PC-9 (cell line): Measurements from ENCODE around the gene GGTLC2. TPM values are rescaled to one million over a fixed set of nuclear protein-coding genes. Genes with fewer than 3 reads are reported as not detected.
"Not testable (repeated sequence)": the region's sequence is repeated elsewhere in the genome, so short reads cannot be mapped to it uniquely, and the experiment has no call there.

Experiments
- BruUV-seq: library from RNA; stranded (reverse); fragments of 400-500 nt; replicated peaks from 2 replicates; lab custom pipeline; 2021; lab: Mats Ljungman, UMichigan
- CTCF ChIA-PET: fragments of 300-600 bp; sonication (Branson Sonifier 250); formaldehyde crosslinking; loops from one replicate; lab custom pipeline; 2022; ENCODE audit warnings: antibody characterized with exemption; lab: Charles Lee
- POLR2A ChIA-PET: fragments of 300-600 bp; sonication (Branson Sonifier 250); formaldehyde crosslinking; loops from one replicate; lab custom pipeline; 2022; ENCODE audit warnings: antibody characterized with exemption; ENCODE audit not compliant: unreplicated experiment; lab: Charles Lee
- DNase-seq, 2 experiments: peaks; one replicate each; pipeline versions ENCODE4 v3.0.0 to v3.0.0-alpha.2; 2015 to 2022; ENCODE audit warnings: mixed read lengths in 1 of 2
- H2AFZ ChIP-seq: fragments of 200-600 bp; sonication (generic); 2 replicates; pipeline ENCODE4 v1.8.1; 2017; ENCODE audit warnings: antibody characterized with exemption
- H3F3A ChIP-seq: fragments of 200-600 bp; sonication (generic); 2 replicates; pipeline ENCODE4 v1.8.1; 2017; ENCODE audit warnings: antibody characterized with exemption, mild to moderate bottlenecking, low read depth; ENCODE audit not compliant: insufficient read depth
- H3K27ac ChIP-seq: fragments of 200-600 bp; sonication (generic); 2 replicates; pipeline ENCODE4 v1.6.1; 2016; ENCODE audit warnings: mixed run types
- H3K27me3 ChIP-seq: fragments of 200-600 bp; sonication (generic); 2 replicates; pipeline ENCODE4 v1.6.1; 2016; ENCODE audit warnings: low read depth, mixed run types; ENCODE audit not compliant: insufficient read depth
- H3K36me3 ChIP-seq: fragments of 200-600 bp; sonication (generic); 2 replicates; pipeline ENCODE4 v1.6.1; 2016; ENCODE audit warnings: low read depth, mixed run types
- H3K4me1 ChIP-seq: fragments of 200-600 bp; sonication (generic); replicated peaks from 2 replicates; pipeline ENCODE4 v1.6.1; 2016; ENCODE audit warnings: mixed run types; ENCODE audit not compliant: insufficient read depth
- H3K4me2 ChIP-seq: fragments of 200-600 bp; sonication (generic); 2 replicates; pipeline ENCODE4 v1.6.1; 2017; ENCODE audit warnings: mixed run types
- H3K4me3 ChIP-seq: fragments of 200-600 bp; sonication (generic); 2 replicates; pipeline ENCODE4 v1.6.1; 2016; ENCODE audit warnings: mixed run types
- H3K79me2 ChIP-seq: fragments of 200-600 bp; sonication (generic); 2 replicates; pipeline ENCODE4 v1.6.1; 2017; ENCODE audit warnings: low read depth, mixed run types
- H3K9me2 ChIP-seq: fragments of 200-600 bp; sonication (generic); 2 replicates; pipeline ENCODE4 v1.8.1; 2017; ENCODE audit warnings: mild to moderate bottlenecking; ENCODE audit not compliant: insufficient read depth
- H3K9me3 ChIP-seq: fragments of 200-600 bp; sonication (generic); 2 replicates; pipeline ENCODE4 v1.8.1; 2016; ENCODE audit warnings: low read depth; ENCODE audit not compliant: insufficient read depth
- H4K20me1 ChIP-seq: fragments of 200-600 bp; sonication (generic); 2 replicates; pipeline ENCODE4 v1.8.1; 2017; ENCODE audit not compliant: insufficient read depth
- EZH2 ChIP-seq: fragments of 200-600 bp; sonication (generic); IDR thresholded peaks from 2 replicates; pipeline ENCODE4 v1.8.0; 2017; ENCODE audit warnings: antibody characterized with exemption, low read depth
- intact Hi-C: fragments of 100-400 bp; cut with micrococcal nuclease; formaldehyde crosslinking; loops from one replicate; pipeline ENCODE4 v1.10.0; 2022; ENCODE audit not compliant: unreplicated experiment
- total RNA-seq: library from RNA; stranded (reverse); gene quantifications from 2 replicates; pipeline ENCODE4 v1.2.3, GENCODE V29; 2021
- TF ChIP-seq, protein P1 (sequence below): fragments of 200-600 bp; sonication (generic); conservative IDR thresholded peaks from 2 replicates; pipeline ENCODE4 v1.6.1; 2017; ENCODE audit warnings: mixed run types, antibody characterized with exemption, mild to moderate bottlenecking, moderate library complexity

GGTLC2 gene
- total RNA-seq, 1 experiment from 2014 or later = not detected

DNA sequence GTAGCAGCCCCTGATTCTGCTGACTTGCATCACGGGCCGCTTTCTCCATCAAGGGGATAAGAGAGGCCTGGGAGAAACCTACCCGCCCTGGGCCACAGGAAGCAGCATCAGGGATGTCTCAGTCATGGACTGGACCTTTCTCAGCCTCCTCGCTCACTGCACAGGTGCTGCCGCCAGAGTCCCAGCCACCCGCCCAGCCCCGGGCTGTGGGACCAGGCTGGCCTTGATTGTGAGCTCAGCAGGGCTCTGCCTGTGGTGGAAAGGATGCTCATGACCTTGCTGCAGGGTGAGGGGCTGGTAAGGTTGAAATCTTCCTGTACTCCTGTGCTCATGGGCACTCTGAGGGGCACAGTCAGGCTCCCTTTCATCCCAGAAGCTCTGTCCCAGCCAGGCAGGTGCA, 26.0 kb upstream of the GGTLC2 start:
- no TSS peak for BruUV-seq
- Histone ChIP-seq H3K4me2 (no peak overlapping the region), H3K9me3 (no peaks in the 10 kb centered on the region), H3K79me2 (no peaks in the 10 kb centered on the region), H3F3A (no peaks in the 10 kb centered on the region), H3K4me3 (no peak overlapping the region), H2AFZ (no peak overlapping the region), H3K27ac (no peak overlapping the region), H4K20me1 (no peaks in the 10 kb centered on the region), H3K9me2 (no peaks in the 10 kb centered on the region), H3K4me1 (no peaks in the 10 kb centered on the region), H3K36me3 (no peaks in the 10 kb centered on the region), H3K27me3 (peaks cover 7% of the 10 kb centered on the region; the same call in 1 of the 2 replicates)
- ChIA-PET CTCF (no interaction called here), POLR2A (no interaction called here)
- no peak for DNase-seq
- TF ChIP-seq, protein P1, sequence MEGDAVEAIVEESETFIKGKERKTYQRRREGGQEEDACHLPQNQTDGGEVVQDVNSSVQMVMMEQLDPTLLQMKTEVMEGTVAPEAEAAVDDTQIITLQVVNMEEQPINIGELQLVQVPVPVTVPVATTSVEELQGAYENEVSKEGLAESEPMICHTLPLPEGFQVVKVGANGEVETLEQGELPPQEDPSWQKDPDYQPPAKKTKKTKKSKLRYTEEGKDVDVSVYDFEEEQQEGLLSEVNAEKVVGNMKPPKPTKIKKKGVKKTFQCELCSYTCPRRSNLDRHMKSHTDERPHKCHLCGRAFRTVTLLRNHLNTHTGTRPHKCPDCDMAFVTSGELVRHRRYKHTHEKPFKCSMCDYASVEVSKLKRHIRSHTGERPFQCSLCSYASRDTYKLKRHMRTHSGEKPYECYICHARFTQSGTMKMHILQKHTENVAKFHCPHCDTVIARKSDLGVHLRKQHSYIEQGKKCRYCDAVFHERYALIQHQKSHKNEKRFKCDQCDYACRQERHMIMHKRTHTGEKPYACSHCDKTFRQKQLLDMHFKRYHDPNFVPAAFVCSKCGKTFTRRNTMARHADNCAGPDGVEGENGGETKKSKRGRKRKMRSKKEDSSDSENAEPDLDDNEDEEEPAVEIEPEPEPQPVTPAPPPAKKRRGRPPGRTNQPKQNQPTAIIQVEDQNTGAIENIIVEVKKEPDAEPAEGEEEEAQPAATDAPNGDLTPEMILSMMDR = no peak
- TF ChIP-seq EZH2 = no peak
- intact Hi-C loops = no loop called here

DNA sequence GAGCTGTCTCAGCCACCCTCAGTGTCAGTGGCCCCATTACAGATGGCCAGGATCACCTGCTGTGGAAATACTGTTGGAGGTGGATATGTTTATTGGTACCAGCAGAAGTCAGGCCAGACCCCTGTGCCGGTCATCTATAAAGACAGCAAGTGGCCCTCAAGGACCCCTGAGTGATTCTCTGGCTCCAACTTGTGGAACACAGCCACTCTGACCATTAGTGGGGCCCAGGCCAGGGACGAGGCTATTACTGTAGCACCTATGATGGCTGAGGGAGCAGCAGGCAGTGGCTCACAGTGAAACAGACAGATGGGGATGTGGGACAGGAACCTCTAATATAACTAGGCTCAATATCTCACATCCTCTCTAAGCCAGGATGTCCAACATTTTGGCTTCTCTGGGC, 25.5 kb upstream of the GGTLC2 start:
- BruUV-seq = no TSS peak
- H3K36me3 ChIP-seq = no peaks in the 10 kb centered on the region
- H3K4me1 ChIP-seq = no peaks in the 10 kb centered on the region
- no peak for DNase-seq
- no peak overlapping the region for H2AFZ ChIP-seq
- H3K4me3 ChIP-seq = no peak overlapping the region
- H3K79me2 ChIP-seq = no peaks in the 10 kb centered on the region
- H3K27me3 ChIP-seq = peaks cover 7% of the 10 kb centered on the region; the same call in 1 of the 2 replicates
- no peaks in the 10 kb centered on the region for H4K20me1 ChIP-seq
- H3F3A ChIP-seq = no peaks in the 10 kb centered on the region
- H3K9me3 ChIP-seq = no peaks in the 10 kb centered on the region
- ChIA-PET CTCF (no interaction called here), POLR2A (no interaction called here)
- H3K27ac ChIP-seq = no peak overlapping the region
- no peak overlapping the region for H3K4me2 ChIP-seq
- intact Hi-C loops = no loop called here
- H3K9me2 ChIP-seq = no peaks in the 10 kb centered on the region
- TF ChIP-seq, protein P1 = no peak
- TF ChIP-seq EZH2 = no peak

DNA sequence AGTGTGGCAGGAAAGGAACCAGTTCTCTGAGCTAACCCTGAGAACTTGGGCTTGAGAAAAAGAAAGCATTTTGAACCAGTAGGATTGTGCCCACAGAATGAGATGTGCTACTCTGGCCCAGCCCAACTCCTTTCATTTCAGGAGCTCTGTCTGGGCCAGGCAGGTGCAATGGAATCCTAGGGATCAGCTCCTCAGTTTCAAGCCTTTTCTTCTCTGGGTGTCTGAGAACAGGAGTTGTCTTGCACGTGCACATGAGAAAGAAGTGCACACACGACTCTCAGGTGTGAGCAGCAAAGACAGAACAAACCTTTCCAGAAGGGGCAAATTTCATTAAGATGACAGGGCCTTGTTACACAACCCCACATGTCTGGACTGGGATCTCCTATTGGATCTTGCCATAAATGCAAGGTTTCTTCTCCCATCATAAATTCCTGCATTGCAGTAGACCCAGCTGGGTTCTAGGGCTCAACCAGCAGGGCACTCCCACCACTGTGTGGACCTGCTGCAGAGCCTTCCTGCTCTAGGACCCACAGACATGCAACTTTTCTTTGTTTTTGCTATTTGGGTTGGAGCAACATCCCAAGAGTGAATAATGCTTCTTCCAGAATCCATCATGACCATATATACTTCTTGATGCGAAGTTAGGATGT, 24.5 kb upstream of the GGTLC2 start:
- ChIA-PET POLR2A (no interaction called here), CTCF (no interaction called here)
- H3K9me3 ChIP-seq = no peaks in the 10 kb centered on the region
- no peaks in the 10 kb centered on the region for H3K9me2 ChIP-seq
- H4K20me1 ChIP-seq = no peaks in the 10 kb centered on the region
- no peaks in the 10 kb centered on the region for H3K4me1 ChIP-seq
- no peak overlapping the region for H3K4me3 ChIP-seq
- TF ChIP-seq, protein P1 = no peak
- TF ChIP-seq EZH2 = no peak
- no TSS peak for BruUV-seq
- no peaks in the 10 kb centered on the region for H3F3A ChIP-seq
- no peak overlapping the region for H3K27ac ChIP-seq
- H2AFZ ChIP-seq = no peak overlapping the region
- no peak for DNase-seq
- peaks cover 5% of the 10 kb centered on the region; the same call in 1 of the 2 replicates for H3K27me3 ChIP-seq
- H3K79me2 ChIP-seq = no peaks in the 10 kb centered on the region
- intact Hi-C loops = no loop called here
- no peak overlapping the region for H3K4me2 ChIP-seq
- no peaks in the 10 kb centered on the region for H3K36me3 ChIP-seq

DNA sequence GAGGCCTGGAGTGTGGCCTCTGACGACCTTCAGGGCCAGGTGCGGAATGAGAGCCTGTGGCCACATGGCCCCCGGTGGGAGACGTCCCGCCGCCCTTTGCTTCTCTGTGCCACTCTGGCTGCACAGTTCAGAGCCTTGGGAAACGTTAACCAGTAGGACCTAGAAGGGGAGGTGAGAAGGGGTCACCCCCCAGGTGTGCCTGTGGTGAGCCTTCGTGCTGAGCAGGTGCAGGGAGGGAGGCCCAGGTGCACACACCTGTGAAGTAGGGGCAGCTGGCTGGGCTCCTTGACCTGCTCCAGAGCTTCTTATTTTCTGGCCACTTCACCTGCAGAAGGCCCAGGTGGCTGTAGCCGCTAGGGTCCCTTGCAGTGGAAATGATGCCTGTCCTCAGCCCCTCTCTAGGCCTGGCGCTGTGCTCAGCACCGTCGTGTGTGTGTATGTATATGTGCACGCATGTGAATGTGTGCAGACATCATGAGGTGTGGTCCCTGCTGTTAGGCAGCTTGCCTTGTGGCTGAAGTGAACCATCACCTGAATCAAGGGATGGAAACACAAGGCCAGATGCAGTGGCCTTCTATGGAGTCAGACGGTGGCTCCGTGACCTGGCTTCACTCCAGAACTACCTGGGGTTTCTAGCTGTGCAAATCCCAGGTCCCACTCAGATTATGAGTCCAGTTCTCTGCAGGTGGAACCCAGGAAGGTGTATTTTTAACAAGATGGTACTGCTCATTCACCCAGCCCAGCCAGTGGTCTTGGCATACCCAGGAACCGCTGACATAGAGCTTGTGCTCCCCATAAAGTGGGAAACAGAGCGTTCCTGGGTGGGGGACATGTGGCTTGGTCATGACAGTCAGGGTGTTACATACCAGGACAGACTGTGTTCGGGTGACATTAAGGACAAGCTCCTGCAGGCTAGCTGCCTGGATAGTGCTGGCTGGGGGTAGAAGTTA, 15.6 kb upstream of the GGTLC2 start:
- H3K4me2 ChIP-seq, H3K9me3 ChIP-seq, DNase-seq, H3F3A ChIP-seq, CTCF ChIA-PET, H2AFZ ChIP-seq, H3K9me2 ChIP-seq, BruUV-seq, intact Hi-C loops, H4K20me1 ChIP-seq, POLR2A ChIA-PET, H3K4me3 ChIP-seq, H3K27me3 ChIP-seq, H3K27ac ChIP-seq, H3K4me1 ChIP-seq, H3K36me3 ChIP-seq, H3K79me2 ChIP-seq: not testable (repeated sequence)

DNA sequence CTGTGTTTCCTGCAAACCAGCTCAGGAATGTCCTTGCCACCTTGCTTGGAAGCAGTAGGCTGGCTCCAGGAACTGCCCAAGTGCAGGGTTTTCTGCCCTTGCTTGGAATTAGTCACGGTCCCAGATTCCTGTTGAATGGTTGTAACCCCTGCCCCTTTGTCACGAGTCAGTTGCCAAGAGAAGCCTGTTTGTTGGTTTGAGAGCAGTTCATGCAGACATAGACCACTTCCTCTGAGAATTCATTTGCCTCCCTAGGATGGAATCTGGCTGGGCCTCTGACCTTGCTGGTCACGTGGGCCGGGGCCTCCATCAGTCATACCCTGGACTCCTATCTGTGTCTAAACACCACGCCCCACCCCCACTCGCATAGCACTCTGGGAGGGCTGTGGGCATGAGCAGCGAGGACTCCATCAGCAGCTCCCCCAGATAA, 13.2 kb upstream of the GGTLC2 start:
- H3K79me2 ChIP-seq, H3K4me1 ChIP-seq, H3K27me3 ChIP-seq, H3F3A ChIP-seq, H3K4me2 ChIP-seq, DNase-seq, H2AFZ ChIP-seq, H3K27ac ChIP-seq, intact Hi-C loops, H3K36me3 ChIP-seq, H4K20me1 ChIP-seq, CTCF ChIA-PET, H3K9me2 ChIP-seq, H3K4me3 ChIP-seq, H3K9me3 ChIP-seq, BruUV-seq, POLR2A ChIA-PET: not testable (repeated sequence)
